Thyroid gland (tissue), 4 donors: ENCODE results near the gene FOXC2.

Source experiments
- CTCF ChIP-seq, 6 experiments: fragments of 200-600 bp in 3 of 6; fragments of 450-650 bp in 3 of 6; sonication (generic) in 3 of 6; IDR thresholded peaks; one replicate each; pipeline ENCODE4 v1.5.1; 2016 to 2019; ENCODE audit warnings: antibody characterized with exemption in 6 of 6, mild to moderate bottlenecking in 2 of 6, inconsistent platforms in 1 of 6, moderate library complexity in 1 of 6
- POLR2A ChIP-seq, 2 donors: fragments of 450-650 bp; IDR thresholded peaks; one replicate each; pipeline ENCODE4 v1.6.1; 2017; ENCODE audit warnings: antibody characterized with exemption in 2 of 2, mild to moderate bottlenecking in 2 of 2, moderate library complexity in 1 of 2

- TF ChIP-seq CTCF (IDR thresholded peaks at IDR 0.05) (no peak), POLR2A (IDR thresholded peaks at IDR 0.05) (no peak)
Observed at GRCh38 chr16:86566966-86567700, 504 bp downstream of the FOXC2 start.
